Skeletal muscle satellite cell (primary cell): ENCODE measurements around the gene LKAAEAR1.

Source experiments
- H3K27me3 ChIP-seq: 2 replicates; pipeline ENCODE4 v1.7.0; 2013; ENCODE audit warnings: low read length; ENCODE audit not compliant: control insufficient read depth, insufficient read depth
- H3K36me3 ChIP-seq: 2 replicates; pipeline ENCODE4 v1.7.0; 2013; ENCODE audit warnings: mild to moderate bottlenecking, control low read depth, low read length; ENCODE audit not compliant: insufficient read depth
- H3K4me1 ChIP-seq: 2 replicates; pipeline ENCODE4 v1.7.0; 2013; ENCODE audit warnings: low read length; ENCODE audit not compliant: control insufficient read depth, insufficient read depth
- H3K4me2 ChIP-seq: 2 replicates; pipeline ENCODE4 v1.7.0; 2013; ENCODE audit warnings: mild to moderate bottlenecking, low read length
- H3K4me3 ChIP-seq: 2 replicates; pipeline ENCODE4 v1.7.0; 2013; ENCODE audit warnings: low read length
- H3K9ac ChIP-seq: 2 replicates; pipeline ENCODE4 v1.7.0; 2013; ENCODE audit warnings: mild to moderate bottlenecking, low read depth, low read length, moderate library complexity
- H3K9me3 ChIP-seq: replicated peaks from 2 replicates; pipeline ENCODE4 v1.7.0; 2013; ENCODE audit warnings: mild to moderate bottlenecking, control low read depth, low read length

LKAAEAR1 gene

DNA sequence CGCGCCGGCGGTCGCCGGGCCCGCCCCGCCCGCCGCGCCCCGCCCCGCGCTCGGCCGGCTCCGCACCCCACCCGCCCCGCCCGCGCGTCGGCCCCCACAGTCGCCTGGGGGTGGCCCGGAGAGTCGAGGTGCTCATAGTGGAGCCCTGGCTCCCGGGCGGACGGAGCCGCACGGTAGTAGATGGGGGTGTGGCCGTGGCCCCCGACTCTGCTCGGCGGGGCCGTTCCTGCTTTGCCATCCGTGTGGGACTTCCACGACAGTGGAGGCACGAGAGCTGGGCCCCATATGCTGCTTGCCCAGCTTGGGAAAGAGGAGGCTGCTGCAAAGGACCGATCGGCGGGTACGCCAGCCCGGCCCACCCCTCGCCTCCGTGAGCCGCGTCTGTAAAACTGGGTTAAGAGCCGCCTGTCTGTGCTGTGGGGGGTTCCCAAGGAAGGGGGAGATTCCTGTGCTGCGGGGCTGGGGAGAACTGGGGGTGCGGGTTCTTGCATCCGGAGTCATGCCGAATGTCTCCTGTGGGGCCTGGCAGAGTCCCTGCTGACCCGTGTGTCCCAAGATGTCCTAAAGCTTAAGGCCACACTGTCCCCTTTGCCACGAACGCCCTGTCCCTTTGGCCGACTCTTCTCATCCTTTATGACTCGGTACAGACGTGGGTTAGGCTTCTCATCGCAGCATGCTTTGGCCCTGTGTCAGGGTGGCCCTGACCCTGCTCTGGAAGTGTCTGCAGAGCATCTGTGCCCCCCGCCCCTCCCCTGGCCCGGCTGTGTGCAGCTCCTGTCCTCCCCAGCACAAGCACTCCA, 4.0 kb downstream of the LKAAEAR1 start, which contains the start of gene OPRL1:
Gene OPRL1, plus strand, starts transcription at position 70 of the 800 bp plus-strand sequence. CDS start 12,639 bp downstream, outside the sequence.
- peaks cover 37% of the 10 kb centered on the region for H3K4me1 ChIP-seq
- H3K27me3 ChIP-seq = peaks cover 23% of the 10 kb centered on the region
- peak within 1 kb of the TSS; percentile 97 for H3K4me2 ChIP-seq

DNA sequence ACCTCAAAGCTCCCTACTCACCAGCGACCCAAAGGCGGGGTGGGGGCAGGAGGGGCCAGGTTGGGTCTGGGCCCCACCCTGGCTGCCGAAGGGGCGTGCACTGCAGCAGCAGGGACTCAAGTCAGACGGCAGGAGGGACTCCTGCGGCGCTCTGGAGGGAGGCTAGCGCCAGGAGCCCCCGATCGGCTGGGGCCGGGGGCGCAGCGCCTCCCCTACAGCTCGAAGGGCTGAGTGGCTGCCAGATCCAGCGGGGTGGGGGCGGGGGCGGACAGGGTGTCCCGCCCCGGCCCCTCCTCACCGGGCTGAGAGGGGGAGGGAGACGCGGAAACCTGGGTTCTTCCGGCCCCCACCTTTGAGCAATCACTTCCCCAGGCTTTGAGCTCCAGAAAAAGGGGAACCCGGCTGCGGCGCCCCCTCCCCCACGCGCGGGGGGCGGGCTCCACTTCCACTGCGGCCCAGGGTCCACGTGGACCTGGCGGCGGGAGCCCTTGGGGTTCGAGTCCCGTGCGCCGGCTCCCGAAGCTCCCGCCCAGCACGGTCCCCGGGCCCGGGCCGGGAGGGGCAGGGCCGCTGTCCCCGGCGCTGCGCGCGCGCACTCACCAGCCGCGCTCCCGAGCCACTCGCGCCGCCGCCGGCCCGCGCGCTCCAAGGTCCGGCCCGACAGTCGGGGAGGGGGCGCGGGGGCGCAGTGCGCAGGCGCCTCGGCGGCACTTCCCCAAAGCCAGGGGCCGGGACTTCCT, 4.8 kb downstream of the LKAAEAR1 start, which contains the start of gene RGS19:
Gene RGS19, minus strand, starts transcription at position 246 of the 740 bp plus-strand sequence. CDS start 2,632 bp downstream, outside the sequence.
- H3K4me2 ChIP-seq = peak within 1 kb of the TSS; percentile 97
- no peaks in the 10 kb centered on the region for H3K9me3 ChIP-seq
- H3K4me1 ChIP-seq = peaks cover 37% of the 10 kb centered on the region
- H3K4me3 ChIP-seq = peak within 1 kb of the TSS; percentile 90
- H3K9ac ChIP-seq = peak within 1 kb of the TSS; percentile 88
- H3K36me3 ChIP-seq = no peaks in the 10 kb centered on the region
- peaks cover 15% of the 10 kb centered on the region for H3K27me3 ChIP-seq

More for the DNA sequence above, 4.0 kb downstream of the LKAAEAR1 start, which contains the start of gene OPRL1:
- H3K4me3 ChIP-seq = peak within 1 kb of the TSS; percentile 90
- H3K9ac ChIP-seq = peak within 1 kb of the TSS; percentile 88
- no peaks in the 10 kb centered on the region for H3K36me3 ChIP-seq
- H3K9me3 ChIP-seq = no peaks in the 10 kb centered on the region

DNA sequence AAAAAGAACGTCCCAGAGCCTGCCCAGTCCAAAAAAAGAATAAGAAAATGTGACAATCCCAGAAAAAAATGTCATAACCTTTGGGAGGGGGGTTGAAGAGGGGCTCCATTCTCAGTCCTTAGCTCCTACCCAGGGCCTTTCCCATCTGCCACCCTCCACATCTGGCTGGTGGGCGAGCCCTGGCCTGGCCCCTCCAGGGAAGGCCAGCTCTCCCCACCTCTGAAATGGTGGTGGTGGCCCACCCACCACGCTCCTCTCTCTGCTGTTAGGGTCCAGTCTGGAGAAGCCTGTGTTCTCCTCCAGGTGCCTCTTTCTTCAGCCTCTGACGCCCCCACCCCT, 5.3 kb downstream of the LKAAEAR1 start:
- Histone ChIP-seq H3K4me1 (peaks cover 35% of the 10 kb centered on the region), H3K36me3 (no peaks in the 10 kb centered on the region), H3K4me2 (peak overlapping the region; percentile 97), H3K4me3 (peak overlapping the region; percentile 90), H3K27me3 (peaks cover 9% of the 10 kb centered on the region), H3K9me3 (no peaks in the 10 kb centered on the region), H3K9ac (peak overlapping the region; percentile 88)

DNA sequence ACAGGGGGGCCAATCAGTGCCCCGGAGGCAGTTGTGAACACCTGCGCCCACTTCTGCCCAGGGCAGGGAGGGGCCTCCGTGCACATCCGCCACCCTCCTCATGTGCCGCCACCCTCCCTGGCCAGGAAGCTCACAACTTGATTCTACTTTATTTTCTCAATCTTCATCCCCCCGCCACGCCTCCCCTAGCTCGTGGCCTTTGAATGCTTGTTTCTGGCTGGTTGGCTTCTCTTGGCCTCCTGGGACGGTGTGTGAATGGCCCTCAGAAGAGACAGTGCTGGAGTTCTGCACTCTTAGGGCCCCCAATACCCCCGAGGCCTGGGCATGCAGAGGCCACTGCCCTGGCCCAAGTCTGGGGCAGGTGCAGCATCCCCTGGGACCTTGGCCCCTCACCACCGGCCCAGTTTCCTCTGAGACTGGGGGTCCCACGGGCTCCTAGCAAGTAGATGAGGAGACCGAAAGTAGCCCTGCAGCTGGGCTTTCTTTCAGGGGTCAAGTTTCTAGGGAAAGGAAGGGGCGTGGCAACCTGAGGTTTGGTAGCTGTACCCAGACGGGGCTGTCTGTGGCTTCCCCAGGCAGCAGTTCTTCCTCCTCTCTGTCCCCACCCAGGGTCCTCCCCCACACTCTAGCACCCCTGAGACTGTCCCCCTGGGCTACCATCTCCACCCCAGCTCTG, 6.2 kb downstream of the LKAAEAR1 start:
- H3K9ac ChIP-seq = no peak overlapping the region
- peak overlapping the region; percentile 97 for H3K4me2 ChIP-seq
- peaks cover 4% of the 10 kb centered on the region for H3K36me3 ChIP-seq
- H3K27me3 ChIP-seq = peaks cover 3% of the 10 kb centered on the region
- peaks cover 27% of the 10 kb centered on the region for H3K4me1 ChIP-seq
- H3K4me3 ChIP-seq = peak overlapping the region; percentile 90
- no peaks in the 10 kb centered on the region for H3K9me3 ChIP-seq

DNA sequence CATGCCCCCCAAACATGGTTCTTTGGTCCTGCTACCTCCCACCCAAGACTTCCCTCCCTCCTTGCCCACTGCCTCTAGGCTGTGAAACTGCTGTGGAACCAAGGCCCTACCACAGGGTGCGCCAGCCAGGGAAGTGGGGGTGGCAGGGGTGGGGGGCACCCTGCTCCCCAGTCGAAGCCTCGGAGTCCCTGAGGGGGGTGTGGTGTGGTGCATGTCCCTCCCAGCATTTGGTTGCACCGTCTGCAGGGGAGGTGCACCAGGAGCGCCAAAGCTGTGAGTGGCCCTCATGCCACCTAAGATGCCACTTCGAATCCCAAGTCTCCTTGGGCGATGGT, 6.7 kb downstream of the LKAAEAR1 start:
- Histone ChIP-seq H3K36me3 (peaks cover 4% of the 10 kb centered on the region), H3K4me3 (no peak overlapping the region), H3K9me3 (no peaks in the 10 kb centered on the region), H3K4me2 (no peak overlapping the region), H3K9ac (no peak overlapping the region), H3K4me1 (peaks cover 25% of the 10 kb centered on the region), H3K27me3 (no peaks in the 10 kb centered on the region)

DNA sequence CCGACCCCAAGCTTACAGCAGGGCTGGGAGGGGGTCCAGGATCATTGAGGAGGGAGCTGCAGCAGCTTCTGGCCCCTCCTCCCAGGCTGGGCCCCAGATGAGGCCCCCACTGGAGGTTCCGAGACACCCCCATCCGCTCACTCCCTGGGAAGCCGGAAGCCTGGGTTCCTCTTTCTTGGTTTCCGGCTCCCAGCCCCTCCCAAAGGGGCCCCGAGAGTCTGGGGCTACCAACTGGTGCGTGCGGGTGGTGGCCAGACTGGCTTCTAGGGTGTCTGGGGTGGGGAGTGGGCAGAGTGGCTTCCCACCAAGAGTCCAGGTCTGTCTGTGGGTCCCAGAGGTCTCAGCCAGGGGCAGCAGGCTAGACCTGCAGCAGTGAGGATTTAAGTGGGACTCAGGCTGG, 7.1 kb downstream of the LKAAEAR1 start:
- Histone ChIP-seq H3K27me3 (no peaks in the 10 kb centered on the region), H3K9me3 (no peaks in the 10 kb centered on the region), H3K36me3 (peaks cover 4% of the 10 kb centered on the region), H3K4me3 (no peak overlapping the region), H3K9ac (no peak overlapping the region), H3K4me1 (peaks cover 25% of the 10 kb centered on the region), H3K4me2 (no peak overlapping the region)

DNA sequence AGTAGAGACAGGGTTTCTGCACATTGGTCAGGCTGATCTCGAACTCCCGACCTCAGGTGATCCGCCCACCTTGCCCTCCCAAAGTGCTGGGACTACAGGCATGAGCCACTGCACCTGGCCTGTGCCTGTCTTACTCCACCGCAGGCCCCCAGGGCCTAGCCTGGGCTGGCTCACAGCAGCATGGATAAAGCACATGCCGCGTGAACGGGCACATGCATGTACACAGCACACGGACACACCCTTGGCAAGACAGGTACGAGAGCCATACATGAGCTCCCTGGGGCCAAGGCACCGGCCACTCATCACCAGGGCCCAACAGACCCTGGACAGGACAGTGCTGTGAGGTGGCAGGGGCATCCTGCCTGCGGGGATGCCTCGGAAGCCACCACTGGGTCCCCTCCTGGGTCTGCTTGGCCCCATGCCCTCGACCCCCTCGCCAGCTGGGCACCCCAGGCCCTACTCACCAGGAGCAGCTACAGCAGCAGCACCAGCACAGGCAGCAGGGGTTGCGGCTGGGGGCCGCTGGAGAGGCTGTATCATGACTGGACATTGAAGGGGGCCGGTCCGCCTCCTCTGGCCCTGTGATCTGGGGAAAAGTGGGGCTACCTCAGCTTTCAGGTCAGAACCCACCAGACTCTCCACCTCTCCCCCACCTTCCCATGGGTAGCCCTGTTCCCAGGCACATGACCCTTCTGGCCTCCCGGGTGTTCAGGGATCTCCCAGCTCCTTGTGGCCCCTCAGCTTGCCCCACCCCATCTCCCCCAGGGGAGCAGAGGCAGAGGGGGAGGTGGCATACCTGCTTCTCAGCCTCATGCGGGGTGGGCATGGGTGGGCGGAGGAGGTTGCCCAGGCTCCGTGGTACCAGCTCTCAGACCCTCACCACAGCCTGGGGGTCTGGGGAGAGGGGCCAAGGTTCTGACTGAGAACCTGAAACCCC, 7.9 kb downstream of the LKAAEAR1 start:
- Histone ChIP-seq H3K4me3 (no peak overlapping the region), H3K4me2 (no peak overlapping the region), H3K4me1 (peaks cover 25% of the 10 kb centered on the region), H3K36me3 (peaks cover 4% of the 10 kb centered on the region), H3K9ac (no peak overlapping the region), H3K9me3 (no peaks in the 10 kb centered on the region), H3K27me3 (no peaks in the 10 kb centered on the region)

DNA sequence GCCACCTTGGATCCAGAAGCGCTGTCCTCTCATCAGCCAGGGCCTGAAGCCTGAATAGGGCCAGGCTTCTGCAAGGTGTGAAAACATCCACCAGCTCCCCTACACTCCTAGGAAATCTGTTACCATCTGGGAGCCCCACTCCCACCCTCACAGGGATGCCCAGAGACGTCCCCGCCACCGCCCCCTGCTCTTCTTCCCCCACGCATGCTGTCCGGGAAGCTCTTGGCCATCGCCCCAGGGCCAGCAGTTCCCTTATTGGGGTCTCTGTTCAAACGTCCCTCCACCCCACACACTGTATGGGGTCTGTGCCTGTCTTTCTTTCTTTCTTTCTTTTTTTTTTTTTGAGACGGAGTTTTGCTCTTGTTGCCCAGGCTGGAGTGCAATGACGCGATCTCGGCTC, 8.6 kb downstream of the LKAAEAR1 start:
- H3K36me3 ChIP-seq = peaks cover 4% of the 10 kb centered on the region
- no peak overlapping the region for H3K9ac ChIP-seq
- no peaks in the 10 kb centered on the region for H3K27me3 ChIP-seq
- peaks cover 23% of the 10 kb centered on the region for H3K4me1 ChIP-seq
- H3K4me2 ChIP-seq = no peak overlapping the region
- H3K9me3 ChIP-seq = no peaks in the 10 kb centered on the region
- no peak overlapping the region for H3K4me3 ChIP-seq

DNA sequence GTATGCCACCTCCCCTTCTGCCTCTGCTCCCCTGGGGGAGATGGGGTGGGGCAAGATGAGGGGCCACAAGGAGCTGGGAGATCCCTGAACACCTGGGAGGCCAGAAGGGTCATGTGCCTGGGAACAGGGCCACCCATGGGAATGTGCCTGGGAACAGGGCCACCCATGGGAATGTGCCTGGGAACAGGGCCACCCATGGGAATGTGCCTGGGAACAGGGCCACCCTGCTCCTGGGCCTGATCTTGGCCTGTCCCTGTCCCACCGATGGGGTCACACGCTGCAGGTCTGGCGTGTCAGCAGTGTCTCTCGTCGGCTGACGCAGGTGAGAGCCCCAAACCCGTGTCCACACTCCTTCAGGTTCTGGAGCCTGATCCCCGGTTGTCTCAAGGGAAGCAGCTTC, 9.2 kb downstream of the LKAAEAR1 start:
- no peak overlapping the region for H3K4me3 ChIP-seq
- H3K4me1 ChIP-seq = peaks cover 18% of the 10 kb centered on the region
- H3K9me3 ChIP-seq = no peaks in the 10 kb centered on the region
- no peak overlapping the region for H3K4me2 ChIP-seq
- H3K9ac ChIP-seq = no peak overlapping the region
- H3K36me3 ChIP-seq = peaks cover 4% of the 10 kb centered on the region
- no peaks in the 10 kb centered on the region for H3K27me3 ChIP-seq

DNA sequence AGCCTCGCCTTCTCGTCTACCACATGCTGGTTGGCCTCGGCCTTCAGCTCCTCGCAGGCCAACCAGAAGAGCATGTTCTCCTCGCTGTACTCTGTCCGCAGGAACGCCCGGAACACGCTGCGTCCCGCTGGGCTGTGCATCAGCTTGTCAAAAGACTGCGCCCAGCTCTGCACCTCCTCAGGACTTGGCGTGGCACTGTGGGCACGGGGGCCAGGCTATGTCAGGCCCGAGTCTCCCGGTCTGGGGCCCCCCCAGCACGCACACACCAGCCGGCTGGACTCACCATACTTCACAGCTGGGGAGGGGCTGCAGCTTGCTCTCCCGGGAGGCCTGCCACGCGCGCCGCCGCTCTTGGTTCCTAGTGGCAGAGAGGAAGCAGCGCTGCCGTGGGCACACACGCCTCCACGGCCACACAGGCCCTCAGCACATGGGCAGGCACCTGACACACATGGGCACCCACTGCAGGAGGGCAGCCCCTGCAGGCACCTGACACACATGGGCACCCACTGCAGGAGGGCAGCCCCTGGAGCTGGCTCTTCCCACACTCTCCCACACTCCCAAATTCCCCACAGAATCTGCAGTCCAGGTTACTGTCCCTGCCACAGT, 9.9 kb downstream of the LKAAEAR1 start:
- no peak overlapping the region for H3K4me3 ChIP-seq
- H3K4me2 ChIP-seq = no peak overlapping the region
- H3K9me3 ChIP-seq = no peaks in the 10 kb centered on the region

More for the DNA sequence above, 9.9 kb downstream of the LKAAEAR1 start:
- Histone ChIP-seq H3K4me1 (peaks cover 18% of the 10 kb centered on the region), H3K9ac (no peak overlapping the region), H3K36me3 (peaks cover 4% of the 10 kb centered on the region), H3K27me3 (no peaks in the 10 kb centered on the region)
